ENCODE results near the gene CCNT1.

DNA sequence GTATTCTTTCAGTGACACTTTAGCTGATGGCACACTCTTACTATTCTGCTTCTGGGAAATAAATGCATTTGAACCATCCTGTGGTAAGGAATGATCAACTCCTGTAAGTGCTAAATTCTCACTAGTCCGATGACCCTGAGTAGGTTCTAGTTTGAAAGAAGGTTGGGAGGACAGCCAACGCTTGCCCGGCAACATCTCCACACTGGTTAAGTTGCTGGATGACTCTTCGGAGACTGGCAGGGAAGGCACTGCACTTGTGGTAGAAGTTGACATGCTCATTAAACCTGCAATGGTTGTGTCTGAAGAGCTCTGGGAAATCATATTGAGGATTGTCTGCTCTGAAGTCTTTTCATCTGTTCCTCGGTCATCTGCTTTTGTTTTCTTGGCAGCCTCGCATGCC, 22.5 kb downstream of the CCNT1 start:
- TF ChIP-seq, protein P1, sequence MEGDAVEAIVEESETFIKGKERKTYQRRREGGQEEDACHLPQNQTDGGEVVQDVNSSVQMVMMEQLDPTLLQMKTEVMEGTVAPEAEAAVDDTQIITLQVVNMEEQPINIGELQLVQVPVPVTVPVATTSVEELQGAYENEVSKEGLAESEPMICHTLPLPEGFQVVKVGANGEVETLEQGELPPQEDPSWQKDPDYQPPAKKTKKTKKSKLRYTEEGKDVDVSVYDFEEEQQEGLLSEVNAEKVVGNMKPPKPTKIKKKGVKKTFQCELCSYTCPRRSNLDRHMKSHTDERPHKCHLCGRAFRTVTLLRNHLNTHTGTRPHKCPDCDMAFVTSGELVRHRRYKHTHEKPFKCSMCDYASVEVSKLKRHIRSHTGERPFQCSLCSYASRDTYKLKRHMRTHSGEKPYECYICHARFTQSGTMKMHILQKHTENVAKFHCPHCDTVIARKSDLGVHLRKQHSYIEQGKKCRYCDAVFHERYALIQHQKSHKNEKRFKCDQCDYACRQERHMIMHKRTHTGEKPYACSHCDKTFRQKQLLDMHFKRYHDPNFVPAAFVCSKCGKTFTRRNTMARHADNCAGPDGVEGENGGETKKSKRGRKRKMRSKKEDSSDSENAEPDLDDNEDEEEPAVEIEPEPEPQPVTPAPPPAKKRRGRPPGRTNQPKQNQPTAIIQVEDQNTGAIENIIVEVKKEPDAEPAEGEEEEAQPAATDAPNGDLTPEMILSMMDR (IDR thresholded peaks at IDR 0.05; ENCODE audit: low read depth, low read length, missing input control), result no peak
- no peak for TF ChIP-seq SP1 (IDR thresholded peaks at IDR 0.05)
- TF ChIP-seq, protein P2, sequence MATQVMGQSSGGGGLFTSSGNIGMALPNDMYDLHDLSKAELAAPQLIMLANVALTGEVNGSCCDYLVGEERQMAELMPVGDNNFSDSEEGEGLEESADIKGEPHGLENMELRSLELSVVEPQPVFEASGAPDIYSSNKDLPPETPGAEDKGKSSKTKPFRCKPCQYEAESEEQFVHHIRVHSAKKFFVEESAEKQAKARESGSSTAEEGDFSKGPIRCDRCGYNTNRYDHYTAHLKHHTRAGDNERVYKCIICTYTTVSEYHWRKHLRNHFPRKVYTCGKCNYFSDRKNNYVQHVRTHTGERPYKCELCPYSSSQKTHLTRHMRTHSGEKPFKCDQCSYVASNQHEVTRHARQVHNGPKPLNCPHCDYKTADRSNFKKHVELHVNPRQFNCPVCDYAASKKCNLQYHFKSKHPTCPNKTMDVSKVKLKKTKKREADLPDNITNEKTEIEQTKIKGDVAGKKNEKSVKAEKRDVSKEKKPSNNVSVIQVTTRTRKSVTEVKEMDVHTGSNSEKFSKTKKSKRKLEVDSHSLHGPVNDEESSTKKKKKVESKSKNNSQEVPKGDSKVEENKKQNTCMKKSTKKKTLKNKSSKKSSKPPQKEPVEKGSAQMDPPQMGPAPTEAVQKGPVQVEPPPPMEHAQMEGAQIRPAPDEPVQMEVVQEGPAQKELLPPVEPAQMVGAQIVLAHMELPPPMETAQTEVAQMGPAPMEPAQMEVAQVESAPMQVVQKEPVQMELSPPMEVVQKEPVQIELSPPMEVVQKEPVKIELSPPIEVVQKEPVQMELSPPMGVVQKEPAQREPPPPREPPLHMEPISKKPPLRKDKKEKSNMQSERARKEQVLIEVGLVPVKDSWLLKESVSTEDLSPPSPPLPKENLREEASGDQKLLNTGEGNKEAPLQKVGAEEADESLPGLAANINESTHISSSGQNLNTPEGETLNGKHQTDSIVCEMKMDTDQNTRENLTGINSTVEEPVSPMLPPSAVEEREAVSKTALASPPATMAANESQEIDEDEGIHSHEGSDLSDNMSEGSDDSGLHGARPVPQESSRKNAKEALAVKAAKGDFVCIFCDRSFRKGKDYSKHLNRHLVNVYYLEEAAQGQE (IDR thresholded peaks at IDR 0.05), result no peak
- TF ChIP-seq GABPA (IDR thresholded peaks at IDR 0.05 in 1 of 2, conservative IDR thresholded peaks at IDR 0.05 in 1 of 2), result no peak
- no peak for TF ChIP-seq RXRA (IDR thresholded peaks at IDR 0.05)
- TF ChIP-seq, protein P3, sequence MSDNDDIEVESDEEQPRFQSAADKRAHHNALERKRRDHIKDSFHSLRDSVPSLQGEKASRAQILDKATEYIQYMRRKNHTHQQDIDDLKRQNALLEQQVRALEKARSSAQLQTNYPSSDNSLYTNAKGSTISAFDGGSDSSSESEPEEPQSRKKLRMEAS (IDR thresholded peaks at IDR 0.05), result no peak
- no peak for TF ChIP-seq YY1 (IDR thresholded peaks at IDR 0.05)
- no peak for TF ChIP-seq FOXA2 (IDR thresholded peaks at IDR 0.05)
